ENCODE results near the gene NPHS1. TPM values are rescaled to one million over a fixed set of nuclear protein-coding genes. Genes with fewer than 3 reads are reported as not detected.

NPHS1 gene
- total and polyA plus RNA-seq, 9 of the 15 experiments (the other 6 are each of a cell fraction or from before 2014, with no cell fraction given): 0.01 to 0.28 (median 0.14) TPM; not detected in 5

DNA sequence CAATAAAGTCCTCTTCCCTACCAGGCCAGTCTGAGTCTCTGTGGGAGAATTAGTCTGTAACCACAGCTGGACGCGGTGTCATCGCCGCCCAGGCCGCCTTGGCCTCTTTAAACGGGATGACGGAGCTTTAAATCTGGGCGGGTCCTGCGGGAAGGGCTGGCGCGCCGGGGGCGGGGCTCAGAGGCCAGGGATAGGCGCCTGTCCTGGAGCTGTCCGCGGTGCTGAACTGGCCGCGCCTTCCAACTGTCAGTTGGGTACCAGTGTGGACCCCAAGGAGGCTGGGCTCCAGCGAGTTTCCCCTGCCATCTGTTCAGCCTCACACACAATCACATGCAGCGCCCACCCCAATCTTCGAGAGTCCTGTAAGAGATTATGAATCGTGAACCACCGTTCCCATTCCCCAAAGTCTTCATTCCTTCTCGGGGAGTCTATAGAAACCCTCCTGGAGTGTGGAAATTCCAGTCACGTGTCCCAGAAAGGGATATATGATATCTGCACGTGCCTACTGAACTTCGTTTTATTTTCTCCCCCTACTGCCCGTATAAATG, 27.5 kb upstream of the NPHS1 start:
- intact Hi-C loops (cut with micrococcal nuclease): no loop called here
- no peak overlapping the region for H3K9ac ChIP-seq (ENCODE audit: insufficient read depth in 1 of 2, low read depth in 2 of 2, low read length in 2 of 2)
- in situ Hi-C loops (cut with MboI): no loop called here
- H3K9me1 ChIP-seq (ENCODE audit: control insufficient read depth, insufficient read depth, low read length): no peaks in the 10 kb centered on the region
- H3K79me2 ChIP-seq (ENCODE audit: control insufficient read depth, insufficient read depth, low read length): no peaks in the 10 kb centered on the region
- H3K4me2 ChIP-seq (ENCODE audit: insufficient read depth, low read length): no peak overlapping the region
- WGBS (ENCODE audit: insufficient coverage, low coverage, missing lambda C conversion rate): under 1% methylated on average over 28 of the region's 28 CpGs
- peaks cover 13% of the 10 kb centered on the region; the same call in 1 of the 2 replicates for H4K20me1 ChIP-seq (replicated peaks; ENCODE audit: control insufficient read depth, insufficient read depth, low read length)
- POLR2A ChIA-PET: interaction anchor here (0.8 to 1.4 kb wide), 4 partner anchors 10 to 1664 kb away, joined by 3 to 9 read pairs (median 4); no protein-coding TSS in a partner anchor
- no peaks in the 10 kb centered on the region for H3K36me3 ChIP-seq (ENCODE audit: control insufficient read depth, insufficient read depth, low read length)
- H2AFZ ChIP-seq (ENCODE audit: low read depth, low read length): no peak overlapping the region
- peaks cover 13 to 27% of the 10 kb centered on the region in 2 experiments; a peak in 4 of 5 replicates for H3K27me3 ChIP-seq (ENCODE audit: control insufficient read depth in 2 of 2, insufficient read depth in 2 of 2, low read length in 2 of 2)
- no peak overlapping the region for H3K4me3 ChIP-seq
- H3K27ac ChIP-seq (ENCODE audit: extremely low read depth, low read depth, low read length): no peak overlapping the region
- BruUV-seq (replicated peaks): no TSS peak
- ATAC-seq: peak; percentile 100
- H3K4me1 ChIP-seq (replicated peaks in 1 of 2; ENCODE audit: control insufficient read depth in 2 of 2, insufficient read depth in 2 of 2, low read length in 2 of 2): peaks cover 8 to 12% of the 10 kb centered on the region in 2 experiments; a peak in 4 of 5 replicates
- H3K9me3 ChIP-seq (replicated peaks; ENCODE audit: control insufficient read depth, insufficient read depth, low read depth, low read length): no peaks in the 10 kb centered on the region
- peak; percentile 91 to 96 (median 94) for DNase-seq (ENCODE audit: extremely low read depth in 1 of 4, low spot score in 3 of 4)
- FAIRE-seq: peak; percentile 95
- CTCF ChIA-PET (ENCODE audit: low intra/inter-chr PET ratio): no interaction called here
- TF ChIP-seq TARDBP (IDR thresholded peaks at IDR 0.05) (no peak), CXXC5 (CRISPR knock-in tag; IDR thresholded peaks at IDR 0.05) (peak; percentile 84), ZNF224 (CRISPR knock-in tag; IDR thresholded peaks at IDR 0.05) (peak; percentile 86), TFAM (CRISPR knock-in tag; conservative IDR thresholded peaks at IDR 0.05) (no peak), KDM4B (IDR thresholded peaks at IDR 0.05; ENCODE audit: borderline replicate concordance in 2 of 2, low read depth in 1 of 2) (0 out of 4 replicates have a peak, but pooled peaks of 1 of the 2 experiments have one; percentile 29), MTA1 (IDR thresholded peaks at IDR 0.05; ENCODE audit: borderline replicate concordance) (no peak), ZNF175 (CRISPR knock-in tag; IDR thresholded peaks at IDR 0.05; ENCODE audit: low read depth) (0 out of 2 replicates have a peak, but pooled peaks have one; percentile 36), ATF7 (IDR thresholded peaks at IDR 0.05) (peak; percentile 73; the same call in 1 of the 2 replicates), CHD4 (IDR thresholded peaks at IDR 0.05; ENCODE audit: insufficient read depth, insufficient replicate concordance, low read depth, low read length, poor library complexity, severe bottlenecking) (no peak), SRF (CRISPR knock-in tag; IDR thresholded peaks at IDR 0.05) (peak in 1 of 2 experiments; percentile 75; a peak in 2 of 4 replicates), TAF7 (tag; IDR thresholded peaks at IDR 0.05) (no peak), POLR2AphosphoS2 (IDR thresholded peaks at IDR 0.05; ENCODE audit: low read length) (no peak), RBM25 (IDR thresholded peaks at IDR 0.05; ENCODE audit: low read depth, low read length, severe bottlenecking) (no peak), PML (IDR thresholded peaks at IDR 0.05; ENCODE audit: low read length) (no peak), CTBP1 (IDR thresholded peaks at IDR 0.05; ENCODE audit: borderline replicate concordance) (peak; percentile 79), PTBP1 (IDR thresholded peaks at IDR 0.05; ENCODE audit: low read depth, low read length) (no peak), ETS2 (tag; IDR thresholded peaks at IDR 0.05; ENCODE audit: borderline replicate concordance, poor library complexity, severe bottlenecking) (no peak)
- TF ChIP-seq, protein P1, sequence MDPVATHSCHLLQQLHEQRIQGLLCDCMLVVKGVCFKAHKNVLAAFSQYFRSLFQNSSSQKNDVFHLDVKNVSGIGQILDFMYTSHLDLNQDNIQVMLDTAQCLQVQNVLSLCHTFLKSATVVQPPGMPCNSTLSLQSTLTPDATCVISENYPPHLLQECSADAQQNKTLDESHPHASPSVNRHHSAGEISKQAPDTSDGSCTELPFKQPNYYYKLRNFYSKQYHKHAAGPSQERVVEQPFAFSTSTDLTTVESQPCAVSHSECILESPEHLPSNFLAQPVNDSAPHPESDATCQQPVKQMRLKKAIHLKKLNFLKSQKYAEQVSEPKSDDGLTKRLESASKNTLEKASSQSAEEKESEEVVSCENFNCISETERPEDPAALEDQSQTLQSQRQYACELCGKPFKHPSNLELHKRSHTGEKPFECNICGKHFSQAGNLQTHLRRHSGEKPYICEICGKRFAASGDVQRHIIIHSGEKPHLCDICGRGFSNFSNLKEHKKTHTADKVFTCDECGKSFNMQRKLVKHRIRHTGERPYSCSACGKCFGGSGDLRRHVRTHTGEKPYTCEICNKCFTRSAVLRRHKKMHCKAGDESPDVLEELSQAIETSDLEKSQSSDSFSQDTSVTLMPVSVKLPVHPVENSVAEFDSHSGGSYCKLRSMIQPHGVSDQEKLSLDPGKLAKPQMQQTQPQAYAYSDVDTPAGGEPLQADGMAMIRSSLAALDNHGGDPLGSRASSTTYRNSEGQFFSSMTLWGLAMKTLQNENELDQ (CRISPR knock-in tag; IDR thresholded peaks at IDR 0.05; ENCODE audit: borderline replicate concordance): no peak
- TF ChIP-seq, protein P2, sequence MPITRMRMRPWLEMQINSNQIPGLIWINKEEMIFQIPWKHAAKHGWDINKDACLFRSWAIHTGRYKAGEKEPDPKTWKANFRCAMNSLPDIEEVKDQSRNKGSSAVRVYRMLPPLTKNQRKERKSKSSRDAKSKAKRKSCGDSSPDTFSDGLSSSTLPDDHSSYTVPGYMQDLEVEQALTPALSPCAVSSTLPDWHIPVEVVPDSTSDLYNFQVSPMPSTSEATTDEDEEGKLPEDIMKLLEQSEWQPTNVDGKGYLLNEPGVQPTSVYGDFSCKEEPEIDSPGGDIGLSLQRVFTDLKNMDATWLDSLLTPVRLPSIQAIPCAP (CRISPR knock-in tag; IDR thresholded peaks at IDR 0.05; ENCODE audit: borderline replicate concordance): peak; percentile 71; the same call in 1 of the 2 replicates
- TF ChIP-seq, protein P3, sequence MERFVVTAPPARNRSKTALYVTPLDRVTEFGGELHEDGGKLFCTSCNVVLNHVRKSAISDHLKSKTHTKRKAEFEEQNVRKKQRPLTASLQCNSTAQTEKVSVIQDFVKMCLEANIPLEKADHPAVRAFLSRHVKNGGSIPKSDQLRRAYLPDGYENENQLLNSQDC (CRISPR knock-in tag; IDR thresholded peaks at IDR 0.05): no peak

All from K562 (cell line).